Gastroesophageal sphincter (tissue), 3 donors: ENCODE data around the gene ARL17B.
"Not testable (repeated sequence)": the region's sequence is repeated elsewhere in the genome, so short reads cannot be mapped to it uniquely, and the experiment has no call there.

Experiments used
- CTCF ChIP-seq, 4 experiments: fragments of 200-600 bp in 2 of 4; fragments of 450-650 bp in 2 of 4; sonication (generic) in 1 of 4; IDR thresholded peaks; one replicate each; pipeline ENCODE4 v1.5.1; 2017 to 2019; ENCODE audit warnings: antibody characterized with exemption in 4 of 4, mild to moderate bottlenecking in 2 of 4, moderate library complexity in 2 of 4
- EP300 ChIP-seq: sonication (generic); formaldehyde crosslinking; IDR thresholded peaks from one replicate; pipeline ENCODE4 v1.6.1; 2017; ENCODE audit warnings: antibody characterized with exemption, mild to moderate bottlenecking
- POLR2A ChIP-seq, 2 donors: fragments of 450-650 bp; IDR thresholded peaks; one replicate each; pipeline ENCODE4 v1.6.1; 2017; ENCODE audit warnings: antibody characterized with exemption in 2 of 2, mild to moderate bottlenecking in 2 of 2, moderate library complexity in 1 of 2

GRCh38 chr17:46383118-46383517 lies 21.6 kb upstream of the ARL17B start:
- TF ChIP-seq CTCF (IDR thresholded peaks at IDR 0.05); POLR2A (IDR thresholded peaks at IDR 0.05); EP300: not testable (repeated sequence)
